GM19351 (cell line): ENCODE measurements around the gene FBN2.
"Not testable (repeated sequence)": the region's sequence is repeated elsewhere in the genome, so short reads cannot be mapped to it uniquely, and the experiment has no call there.

Experiments
- ATAC-seq: cut with Tn5 transposase; IDR thresholded peaks from one replicate; pipeline ENCODE4 v1.9.1; 2021; ENCODE audit warnings: mild to moderate bottlenecking, moderate library complexity; ENCODE audit not compliant: unreplicated experiment

The FBN2 gene

DNA sequence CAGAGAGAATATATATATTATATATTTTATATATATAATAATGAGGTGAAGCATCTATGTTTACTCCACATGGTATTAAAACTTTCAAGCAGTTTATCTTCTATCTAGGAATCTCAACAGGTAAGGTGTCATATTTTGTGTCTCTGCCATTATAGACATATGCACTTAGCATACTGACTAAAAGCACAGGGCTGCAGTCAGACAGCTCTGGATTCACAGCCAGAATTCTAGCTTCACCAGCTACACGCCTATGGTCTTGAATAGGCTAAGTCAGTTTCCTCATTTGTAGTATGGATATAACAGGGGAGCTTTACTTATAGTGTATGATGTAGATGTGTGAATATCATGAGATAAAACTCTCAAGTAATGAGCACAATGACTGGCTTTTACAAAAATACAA lies 57.9 kb downstream of the FBN2 start:
- no peak for ATAC-seq

DNA sequence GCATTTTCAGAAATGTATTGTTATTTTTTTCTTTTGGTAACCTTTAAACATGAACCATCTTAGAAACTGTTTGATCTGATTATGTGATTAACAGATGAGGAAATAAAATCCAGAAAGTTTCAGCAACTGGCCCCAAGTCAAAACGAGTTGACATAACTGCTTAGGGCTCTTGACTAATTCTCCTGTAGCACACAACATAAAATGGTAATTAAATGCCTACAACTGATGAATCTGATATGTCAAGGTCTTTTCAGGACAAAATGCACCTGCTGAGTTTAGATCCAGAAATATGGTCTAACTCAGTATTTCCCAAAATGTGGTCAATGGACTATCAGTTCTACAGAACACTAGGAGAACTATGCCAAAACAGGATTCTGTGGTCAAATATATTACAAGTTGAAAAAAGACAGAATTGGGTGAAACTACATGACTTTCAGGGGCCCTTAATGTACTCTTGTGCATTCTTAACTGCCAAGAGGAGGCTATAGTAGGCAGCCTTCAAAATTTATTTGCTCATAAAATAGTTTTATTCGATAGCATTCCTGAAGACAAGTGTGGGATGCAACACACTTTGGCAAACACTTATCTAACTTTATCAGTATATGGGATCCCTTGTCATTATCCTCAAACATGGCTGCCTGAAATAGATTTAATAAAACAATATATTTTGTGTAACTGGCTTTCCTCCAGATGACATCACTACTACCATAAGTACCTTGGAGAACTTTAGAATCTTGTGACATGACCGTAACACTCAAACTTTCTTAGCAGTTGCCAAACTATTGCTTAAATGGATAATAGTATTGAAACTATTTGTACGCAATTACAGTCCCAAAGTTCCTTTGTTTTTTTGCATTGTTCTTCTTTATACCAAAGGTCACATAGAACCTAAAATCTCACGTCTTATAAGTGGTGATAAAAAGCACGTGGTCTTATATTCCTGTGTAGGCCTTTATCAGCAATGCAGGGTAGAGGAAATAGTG lies 59.4 kb downstream of the FBN2 start:
- ATAC-seq, result no peak

DNA sequence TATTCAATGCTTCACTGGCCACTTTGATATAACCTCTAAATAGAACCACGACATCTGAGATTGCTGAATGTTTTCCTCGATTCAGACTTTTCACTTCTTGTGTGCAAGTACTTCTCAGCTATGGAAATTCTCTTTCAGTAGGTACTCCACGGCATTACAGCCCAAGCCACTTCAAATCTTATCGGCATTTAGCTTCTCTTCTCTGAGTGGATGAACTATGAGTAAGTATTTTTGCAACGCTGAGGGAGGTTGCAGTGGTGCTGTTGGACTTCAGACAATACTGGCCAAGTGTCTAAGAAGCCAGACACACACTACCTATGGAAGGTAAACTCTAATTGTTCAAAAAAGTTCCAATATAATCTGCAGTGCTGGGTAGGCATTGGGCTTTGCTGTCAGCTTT lies 60.1 kb downstream of the FBN2 start:
- ATAC-seq, result no peak

DNA sequence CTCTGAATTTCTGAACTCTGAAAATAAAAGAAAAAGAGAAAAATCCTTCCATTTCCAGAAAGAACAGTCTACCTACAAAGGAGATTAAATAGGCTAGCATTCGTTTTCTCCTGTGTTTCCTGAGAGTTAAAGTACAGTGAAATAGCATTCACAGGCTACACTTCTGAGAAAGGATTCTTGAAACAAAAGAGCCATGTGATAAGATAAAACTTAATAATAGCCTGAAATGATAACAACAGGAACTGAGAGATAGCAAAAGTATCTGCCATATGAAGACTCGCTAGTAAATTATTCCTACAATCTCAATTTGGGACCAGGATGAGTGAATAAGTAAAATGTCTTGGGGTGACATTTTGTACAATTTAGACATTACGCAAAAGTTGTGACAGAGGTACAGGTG lies 62.4 kb downstream of the FBN2 start:
- ATAC-seq, result no peak

DNA sequence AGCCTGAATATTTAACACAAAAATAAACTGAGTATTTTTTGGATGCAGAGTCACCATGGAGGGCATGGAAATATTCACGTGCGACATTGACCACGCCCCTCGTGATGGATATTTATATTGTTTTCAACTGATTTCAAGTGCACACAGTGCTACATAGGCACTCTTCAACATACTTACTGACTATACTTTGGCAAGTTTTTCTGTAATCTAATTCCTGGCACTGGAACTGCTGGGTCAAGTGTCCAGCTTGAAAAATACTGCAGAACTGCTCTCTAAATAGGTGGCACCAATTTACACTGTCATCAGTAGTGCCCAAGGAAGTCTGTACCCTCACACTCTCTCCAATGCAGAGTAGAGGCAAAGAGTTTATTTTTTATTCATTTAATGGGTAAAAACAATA lies 65.1 kb downstream of the FBN2 start:
- ATAC-seq, result no peak

DNA sequence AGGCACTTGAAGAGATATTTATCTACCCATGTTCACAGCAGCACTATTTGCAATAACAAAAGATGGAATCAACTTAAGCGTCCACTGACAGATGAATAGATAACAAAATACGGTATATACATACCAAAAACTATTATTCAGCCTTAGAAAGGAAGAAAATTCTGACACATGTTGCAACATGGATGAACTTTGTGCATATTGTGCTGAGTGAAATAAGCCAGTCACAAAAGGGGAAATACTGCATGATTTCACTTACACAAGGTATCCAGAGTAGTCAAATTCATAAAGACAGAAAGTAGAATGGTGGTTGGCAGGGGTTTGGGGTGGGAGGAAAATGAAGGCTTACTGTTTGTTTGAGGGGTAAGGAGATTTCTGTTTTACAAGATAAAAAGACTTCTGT lies 66.0 kb downstream of the FBN2 start:
- ATAC-seq, result no peak

DNA sequence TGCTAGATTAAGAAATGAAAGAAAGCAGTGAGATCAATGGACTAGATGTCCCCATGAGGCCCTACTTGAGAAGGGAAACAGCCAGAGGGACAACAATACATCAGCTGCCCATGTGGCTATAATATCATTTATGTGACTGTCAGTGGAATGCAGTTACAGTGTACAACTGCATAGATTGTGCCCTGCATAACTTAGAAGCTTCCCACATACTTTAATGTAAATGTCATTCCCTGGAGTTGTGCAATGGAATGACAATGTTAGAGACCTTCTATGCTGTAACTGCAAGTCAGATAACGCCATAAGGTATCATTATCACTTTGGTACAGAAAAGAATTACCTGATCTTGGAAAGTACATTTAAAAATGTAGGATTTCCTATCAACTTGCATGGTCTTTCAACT lies 67.4 kb downstream of the FBN2 start:
- ATAC-seq, result no peak

DNA sequence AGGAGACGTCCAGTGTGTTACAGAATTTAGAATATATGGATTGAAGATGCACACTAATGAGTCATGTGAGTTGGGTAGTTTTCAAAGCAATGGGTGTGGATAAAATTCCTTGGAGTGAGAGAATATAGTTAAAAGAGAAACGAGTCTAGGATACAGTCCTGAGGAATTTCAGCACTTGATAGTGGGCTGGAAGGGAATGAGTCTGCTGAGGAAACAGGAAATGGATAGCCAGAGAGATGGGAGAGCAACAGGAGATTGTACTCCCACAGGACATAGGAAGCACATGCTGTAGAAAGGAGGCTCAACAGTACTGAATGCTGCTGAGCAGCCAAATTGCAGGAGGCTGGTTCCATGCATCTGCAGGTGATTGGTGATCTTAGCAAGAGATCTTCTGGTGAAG lies 68.1 kb downstream of the FBN2 start:
- ATAC-seq, result no peak

DNA sequence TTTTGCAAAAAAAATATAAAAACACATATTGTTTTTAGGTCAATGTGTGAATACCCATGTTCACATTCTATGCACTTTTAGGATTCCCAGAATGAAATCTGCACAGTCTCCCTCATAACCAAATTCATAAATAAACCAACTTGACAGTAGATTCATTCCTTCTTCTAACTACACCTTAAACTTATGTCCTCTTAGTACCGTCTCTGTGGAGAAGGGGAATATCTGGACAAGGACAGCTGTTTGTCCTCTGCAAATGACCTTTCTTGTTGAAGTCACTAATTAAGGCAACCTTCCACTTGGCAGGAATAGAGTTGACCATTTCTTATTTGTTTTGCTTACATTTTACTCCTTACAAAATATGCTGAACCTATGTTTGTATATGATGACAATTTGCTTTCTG lies 71.1 kb downstream of the FBN2 start:
- no peak for ATAC-seq

DNA sequence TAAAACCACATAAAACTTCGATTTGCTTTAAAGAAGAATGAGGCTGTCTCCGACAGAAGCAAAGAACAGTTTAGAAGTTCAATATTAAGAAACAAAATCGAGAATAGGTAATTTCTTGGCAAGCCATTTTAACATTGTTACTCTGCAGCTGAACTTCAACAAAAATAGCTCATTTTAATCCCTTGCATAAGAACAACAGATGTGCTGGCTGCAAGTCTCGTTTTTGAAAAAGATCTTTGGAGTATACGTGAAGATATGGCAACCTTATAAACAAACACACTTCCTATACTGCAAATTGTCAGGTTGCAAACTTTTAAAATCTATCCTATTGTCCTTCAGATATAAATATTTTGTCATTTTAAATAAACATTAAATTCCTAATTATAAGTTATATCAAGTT lies 71.5 kb downstream of the FBN2 start:
- ATAC-seq, result no peak

DNA sequence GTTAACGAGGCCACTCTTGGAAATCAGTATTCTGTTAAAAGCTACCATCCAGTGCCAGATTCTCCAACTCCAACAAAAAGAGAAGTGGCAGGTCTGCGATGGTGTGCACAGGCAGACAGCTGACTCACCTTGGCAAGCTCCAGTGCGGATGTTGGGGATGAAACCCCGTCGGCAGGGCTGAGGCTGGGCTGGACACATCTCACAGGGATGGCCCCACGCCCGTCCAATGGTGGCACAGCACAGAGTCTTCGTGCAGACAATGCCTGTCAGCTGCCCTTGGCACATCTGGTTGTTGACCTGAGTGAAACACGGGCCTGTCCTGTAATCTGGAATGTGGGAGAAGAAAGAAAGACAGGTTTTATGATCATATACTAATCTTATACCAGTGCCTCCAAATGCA lies 73.4 kb downstream of the FBN2 start:
- ATAC-seq, result no peak

DNA sequence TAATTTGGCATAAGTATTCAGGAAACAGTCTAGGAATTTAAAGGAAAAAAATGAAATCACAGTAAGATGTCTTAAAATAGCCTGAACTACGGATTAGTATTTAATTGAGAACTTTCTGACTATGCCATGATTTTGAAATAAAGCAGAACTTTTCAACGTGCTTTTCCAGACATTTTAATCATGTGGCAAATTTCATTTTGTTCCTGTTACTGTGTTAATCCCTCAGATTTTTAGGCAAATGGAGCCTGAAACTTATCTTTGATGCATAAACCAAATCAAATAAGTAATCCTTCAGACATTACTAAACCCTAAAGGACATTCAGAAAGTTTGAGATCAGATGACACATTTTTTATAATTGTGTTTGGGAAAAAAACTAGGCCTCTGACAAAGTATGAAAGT lies 75.7 kb downstream of the FBN2 start:
- no peak for ATAC-seq

DNA sequence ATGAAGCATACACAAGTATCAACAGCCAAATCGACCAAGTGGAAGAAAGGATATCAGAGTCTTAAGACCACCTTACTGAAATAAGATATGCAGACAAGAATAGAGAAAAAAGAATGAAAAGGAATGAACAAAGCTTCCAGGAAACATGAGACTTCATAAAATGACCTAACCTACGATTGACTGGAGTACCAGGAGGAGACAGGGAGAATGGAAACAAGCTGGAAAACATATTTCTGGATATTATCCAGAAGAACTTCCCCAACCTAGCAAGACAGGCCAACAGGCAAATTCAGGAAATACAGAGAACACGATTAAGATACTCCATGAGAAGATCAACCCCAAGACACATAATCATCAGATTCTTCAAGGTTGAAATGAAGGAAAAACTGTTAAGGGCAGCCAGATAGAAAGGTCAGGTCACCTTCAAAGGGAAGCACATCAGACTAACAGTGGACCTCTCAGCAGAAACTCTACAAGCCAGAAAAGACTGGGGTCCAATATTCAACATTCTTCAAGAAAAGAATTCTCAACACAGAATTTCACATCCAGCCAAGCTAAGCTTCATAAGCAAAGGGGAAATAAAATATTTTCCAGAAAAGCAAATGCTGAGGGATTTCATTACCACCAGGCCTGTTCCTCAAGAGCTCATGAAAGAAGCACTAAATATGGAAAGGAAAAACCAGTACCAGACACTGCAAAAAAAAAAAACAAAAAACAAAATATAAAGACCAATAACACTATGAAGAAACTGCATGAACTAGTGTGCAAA lies 80.7 kb downstream of the FBN2 start:
- not testable (repeated sequence) for ATAC-seq

DNA sequence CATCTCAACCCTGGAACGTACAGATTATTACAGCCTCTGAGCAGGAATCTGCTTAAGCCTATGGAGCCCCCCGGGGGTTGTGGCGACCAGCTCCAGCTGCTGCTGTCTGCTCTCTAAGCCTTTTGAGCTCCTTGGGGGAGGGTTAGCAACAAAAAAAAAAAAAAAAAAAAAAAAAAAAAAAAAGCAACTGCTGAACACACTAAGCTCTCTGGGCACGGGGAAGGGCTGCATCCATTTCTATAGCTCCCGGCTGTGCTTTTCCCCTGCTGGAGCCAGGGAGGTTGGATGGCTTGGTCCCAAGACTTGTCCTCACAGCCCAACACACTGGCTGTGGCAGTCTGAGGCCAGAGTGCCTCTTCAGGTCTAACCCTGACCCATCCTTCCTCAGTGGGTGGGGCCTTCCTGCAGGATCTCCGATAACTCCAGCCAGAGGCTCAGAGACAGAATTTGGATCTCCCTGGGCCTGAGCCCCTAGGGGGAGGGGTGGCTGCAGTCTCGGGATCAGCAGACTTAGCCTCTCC lies 82.1 kb downstream of the FBN2 start:
- ATAC-seq, result no peak

DNA sequence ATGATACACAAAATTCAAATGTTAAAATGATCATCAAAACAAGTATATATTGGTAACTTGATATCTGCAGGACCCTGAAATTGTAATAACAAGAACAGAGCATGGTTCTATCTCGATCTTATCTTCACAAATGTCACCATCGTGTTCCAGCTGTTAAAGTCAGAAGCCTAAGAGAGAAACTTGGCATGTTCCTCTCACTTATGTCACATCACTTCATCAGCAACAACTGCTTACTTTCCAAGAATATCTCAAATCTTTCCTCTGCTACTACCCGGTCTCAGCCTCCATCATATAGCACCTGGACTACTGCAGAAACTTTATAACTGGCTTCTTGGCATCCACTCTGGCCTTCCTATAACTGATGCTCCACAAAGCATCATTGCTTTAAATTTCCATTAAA lies 84.9 kb downstream of the FBN2 start:
- ATAC-seq, result no peak

DNA sequence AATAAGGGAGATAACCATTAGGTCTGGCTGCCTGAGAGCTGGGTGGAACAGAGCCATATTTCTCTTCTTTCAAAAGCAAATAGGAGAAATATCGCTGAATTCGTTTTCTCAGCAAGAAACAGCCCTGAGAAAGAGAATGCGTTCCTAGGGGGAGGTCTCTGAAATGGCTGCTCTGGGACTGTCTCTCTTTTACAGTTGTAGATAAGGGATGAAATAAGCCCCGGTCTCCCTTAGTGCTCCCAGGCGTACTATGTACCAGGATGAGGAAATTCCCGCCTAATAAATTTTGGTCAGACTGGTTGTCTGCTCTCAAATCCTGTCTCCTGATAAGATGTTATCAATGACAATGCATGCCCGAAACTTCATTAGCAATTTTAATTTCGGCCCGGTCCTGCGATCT lies 90.8 kb downstream of the FBN2 start:
- ATAC-seq, result not testable (repeated sequence)

DNA sequence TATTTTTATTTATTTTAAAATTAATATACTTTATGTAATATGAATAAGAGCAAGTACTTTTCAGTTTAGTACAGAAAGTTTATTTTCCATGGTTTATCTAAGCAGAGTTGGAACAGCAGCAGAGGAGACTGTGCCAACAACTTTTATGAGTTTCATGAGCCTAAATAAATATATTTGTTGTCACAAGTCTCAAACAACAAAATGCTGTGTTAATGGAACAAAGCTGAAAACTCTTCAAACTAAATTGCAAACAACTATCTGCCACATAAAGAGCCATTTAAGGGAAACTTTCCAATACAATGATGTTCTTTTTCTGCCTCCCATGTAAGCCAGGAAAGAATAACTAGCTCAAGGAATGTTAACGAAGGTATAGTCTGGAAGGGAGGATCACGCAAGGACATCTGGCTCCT lies 96.1 kb downstream of the FBN2 start:
- no peak for ATAC-seq

DNA sequence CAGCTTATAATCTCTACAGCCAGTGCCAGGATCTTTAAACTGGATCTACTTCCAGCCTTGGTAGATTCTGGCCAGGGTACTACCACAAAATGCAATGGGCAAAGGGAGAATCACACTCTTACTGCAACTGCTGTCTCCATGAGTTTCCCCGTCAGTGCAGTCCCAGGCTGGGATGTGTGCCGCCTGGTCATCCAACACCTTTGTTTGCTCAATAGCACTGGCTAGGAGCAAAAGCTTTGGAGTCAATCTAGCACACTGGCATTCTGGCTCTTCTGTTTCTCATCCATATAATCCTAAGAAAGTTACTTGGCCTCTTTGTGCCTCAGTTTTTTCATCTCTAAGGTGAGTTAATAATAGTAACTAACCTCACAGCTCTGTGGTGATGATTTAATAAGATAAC lies 96.9 kb downstream of the FBN2 start:
- no peak for ATAC-seq

DNA sequence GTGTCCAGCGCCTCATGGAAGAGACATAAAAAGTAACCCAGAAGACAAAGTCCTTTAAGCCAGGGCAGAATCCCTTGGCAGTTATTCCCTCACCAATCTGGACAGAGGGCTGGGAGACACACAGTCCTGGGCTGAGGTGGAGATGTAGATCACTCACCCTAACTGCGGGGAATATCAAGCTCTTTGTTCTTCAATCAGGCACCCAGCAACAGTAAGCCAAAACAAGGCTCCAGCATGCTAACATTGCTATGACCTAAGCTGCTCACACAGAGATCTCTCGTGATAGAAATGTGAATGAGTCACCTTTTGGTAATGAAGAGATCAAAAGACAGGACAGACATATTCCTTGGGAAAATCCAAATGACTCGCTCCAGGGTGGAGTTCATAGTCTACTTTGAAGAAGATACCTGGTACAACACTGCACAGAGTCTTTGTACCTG lies 101.3 kb downstream of the FBN2 start:
- ATAC-seq, result no peak

DNA sequence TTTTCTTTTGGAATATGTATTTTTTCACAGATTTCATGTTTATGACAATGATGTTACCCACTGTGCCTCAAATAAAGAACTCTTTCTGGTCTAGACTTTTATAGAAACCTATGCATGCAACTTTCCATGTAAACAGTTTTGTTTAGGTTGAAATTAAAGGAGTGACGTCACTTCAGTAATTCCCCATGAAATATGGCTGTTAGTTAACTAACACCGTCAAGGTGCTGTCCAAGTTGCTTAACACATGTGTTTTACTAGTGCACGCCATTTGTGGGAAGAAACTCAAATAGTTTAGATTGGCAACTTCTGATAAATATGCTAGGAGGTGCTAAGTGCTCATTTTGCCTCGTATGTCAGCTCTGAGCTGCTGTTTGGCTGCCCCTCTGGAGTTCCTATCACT lies 102.2 kb downstream of the FBN2 start:
- ATAC-seq, result no peak

DNA sequence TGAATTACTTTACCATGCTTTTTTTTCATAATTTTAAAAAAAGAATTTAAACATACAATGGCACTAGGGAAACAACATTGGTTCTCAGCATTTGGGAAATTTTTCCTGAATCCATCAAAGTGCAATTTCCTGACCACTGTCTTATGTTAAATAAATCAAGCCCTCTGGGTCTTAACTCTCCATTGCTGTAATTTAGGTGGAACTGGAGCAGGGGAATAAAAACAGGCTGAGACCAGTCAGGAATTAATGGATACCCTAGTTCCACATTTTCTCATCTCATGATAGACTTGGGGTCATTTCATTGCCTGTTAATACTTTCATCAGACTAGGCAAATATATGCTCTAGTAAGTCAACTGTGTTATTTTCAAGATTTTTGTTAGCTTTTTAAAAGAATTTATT lies 103.1 kb downstream of the FBN2 start:
- ATAC-seq, result no peak

DNA sequence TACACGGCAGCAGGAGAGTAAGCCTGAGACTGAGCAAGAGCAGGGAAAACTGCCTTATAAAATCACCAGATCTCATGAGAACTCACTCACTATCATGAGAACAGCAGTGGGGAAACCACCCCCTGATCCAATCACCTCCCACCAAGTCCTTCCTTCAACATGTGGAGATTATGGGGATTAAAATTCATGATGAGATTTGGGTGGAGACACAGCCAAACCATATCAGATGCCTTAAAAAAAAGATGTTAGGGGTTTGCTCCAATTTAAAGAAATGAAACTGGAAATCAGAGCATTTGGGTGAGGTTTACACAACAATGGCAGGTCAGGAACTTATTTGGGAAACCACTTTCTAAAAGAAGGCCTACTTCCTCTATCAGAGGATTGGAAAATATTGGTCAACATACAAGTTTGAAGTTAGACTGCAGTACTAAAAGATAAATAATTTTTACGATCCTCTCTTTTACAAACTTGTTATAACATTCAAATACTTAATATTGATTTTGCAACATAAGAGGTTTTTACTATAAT lies 105.1 kb downstream of the FBN2 start:
- ATAC-seq, result no peak
